GM04503 (cell line): ENCODE measurements around the gene TBL1XR1.
"Not testable (repeated sequence)": the region's sequence is repeated elsewhere in the genome, so short reads cannot be mapped to it uniquely, and the experiment has no call there.

Experiments
- DNase-seq: peaks from one replicate; pipeline ENCODE4 v3.0.0-alpha.2; 2012; ENCODE audit warnings: low read depth

TBL1XR1 gene

GRCh38 chr3:177013681-177014280 lies 183.5 kb downstream of the TBL1XR1 start:
- no peak for DNase-seq

GRCh38 chr3:177005718-177006405 lies 191.4 kb downstream of the TBL1XR1 start:
- DNase-seq, result no peak

GRCh38 chr3:177000159-177000558 lies 197.1 kb downstream of the TBL1XR1 start:
- not testable (repeated sequence) for DNase-seq

- no peak for DNase-seq
Observed at GRCh38 chr3:176995946-176996345, 201.3 kb downstream of the TBL1XR1 start.

GRCh38 chr3:176994891-176995781 lies 202.1 kb downstream of the TBL1XR1 start:
- DNase-seq, result no peak

- no peak for DNase-seq
Observed at GRCh38 chr3:176994393-176994792, 202.9 kb downstream of the TBL1XR1 start.

- DNase-seq, result no peak
Observed at GRCh38 chr3:176992978-176993377, 204.3 kb downstream of the TBL1XR1 start.

GRCh38 chr3:176992565-176992964 lies 204.7 kb downstream of the TBL1XR1 start:
- DNase-seq, result no peak

GRCh38 chr3:176988795-176989194 lies 208.5 kb downstream of the TBL1XR1 start:
- DNase-seq, result no peak

- DNase-seq, result no peak
Observed at GRCh38 chr3:176987901-176988650, 209.2 kb downstream of the TBL1XR1 start.

- DNase-seq, result no peak
Observed at GRCh38 chr3:176978441-176978840, 218.8 kb downstream of the TBL1XR1 start.

- no peak for DNase-seq
Observed at GRCh38 chr3:176977331-176977730, 220.0 kb downstream of the TBL1XR1 start.

GRCh38 chr3:176976586-176976985 lies 220.7 kb downstream of the TBL1XR1 start:
- no peak for DNase-seq

GRCh38 chr3:176974279-176974678 lies 223.0 kb downstream of the TBL1XR1 start:
- no peak for DNase-seq

GRCh38 chr3:176971613-176972174 lies 225.6 kb downstream of the TBL1XR1 start:
- no peak for DNase-seq

GRCh38 chr3:176970770-176971169 lies 226.5 kb downstream of the TBL1XR1 start:
- DNase-seq, result no peak

GRCh38 chr3:176969506-176969905 lies 227.8 kb downstream of the TBL1XR1 start:
- no peak for DNase-seq
